Activated naive CD4-positive, alpha-beta T cell treated with anti-CD3 and anti-CD28 coated beads for 36 hours (primary cell): ENCODE data around the gene MPZL1. TPM values are rescaled to one million over a fixed set of nuclear protein-coding genes. Genes with fewer than 3 reads are reported as not detected.

Experiments used
- CTCF ChIA-PET: fragments of 350-600 bp; sonication (Branson Sonifier 250); formaldehyde crosslinking; loops from one replicate; lab custom pipeline; 2021; ENCODE audit warnings: antibody characterized with exemption; lab: Charles Lee
- DNase-seq: peaks from one replicate; pipeline ENCODE4 v3.0.0-alpha.2; 2020
- H3K27ac Mint-ChIP-seq: one replicate; pipeline ENCODE4 v1.8.0; 2021; ENCODE audit warnings: mild to moderate bottlenecking, mixed read lengths
- H3K27me3 Mint-ChIP-seq: one replicate; pipeline ENCODE4 v1.8.0; 2021; ENCODE audit warnings: low read depth, mixed read lengths
- H3K36me3 Mint-ChIP-seq: one replicate; pipeline ENCODE4 v1.8.0; 2021; ENCODE audit warnings: low read depth, mixed read lengths
- H3K4me1 Mint-ChIP-seq: one replicate; pipeline ENCODE4 v1.8.0; 2021; ENCODE audit warnings: low read depth, mixed read lengths
- H3K4me3 Mint-ChIP-seq: one replicate; pipeline ENCODE4 v1.8.0; 2021; ENCODE audit warnings: mild to moderate bottlenecking, moderate library complexity, mixed read lengths
- H3K9me3 Mint-ChIP-seq: one replicate; pipeline ENCODE4 v1.8.0; 2021; ENCODE audit warnings: mixed read lengths
- intact Hi-C: fragments of 100-400 bp; cut with micrococcal nuclease; formaldehyde crosslinking; loops from one replicate; pipeline ENCODE4 v1.15.1; 2023
- total RNA-seq, 2 experiments: library from RNA; stranded (reverse); gene quantifications; one replicate each; pipeline ENCODE4 v1.2.3, GENCODE V29; 2021

MPZL1 gene
- total RNA-seq, 2 experiments from 2014 or later = 24.2 to 28.1 TPM

GRCh38 chr1:167697667-167698141 lies 24.1 kb upstream of the MPZL1 start:
- Mint-ChIP-seq H3K36me3 (peaks cover 31% of the 10 kb centered on the region), H3K4me3 (no peak overlapping the region)

GRCh38 chr1:167698313-167698712 lies 23.5 kb upstream of the MPZL1 start:
- Mint-ChIP-seq H3K9me3 (no peaks in the 10 kb centered on the region), H3K36me3 (peaks cover 32% of the 10 kb centered on the region), H3K4me3 (no peak overlapping the region), H3K27me3 (no peaks in the 10 kb centered on the region), H3K27ac (no peak overlapping the region), H3K4me1 (no peaks in the 10 kb centered on the region)
- DNase-seq = no peak
- CTCF ChIA-PET = interaction anchor here (0.9 to 2.0 kb wide), 3 partner anchors 9 to 98 kb away, joined by 4 to 8 read pairs (median 6); no protein-coding TSS in a partner anchor
- intact Hi-C loops = no loop called here

More at GRCh38 chr1:167697667-167698141, 24.1 kb upstream of the MPZL1 start:
- no peaks in the 10 kb centered on the region for H3K9me3 Mint-ChIP-seq
- H3K27me3 Mint-ChIP-seq = no peaks in the 10 kb centered on the region
- H3K4me1 Mint-ChIP-seq = no peaks in the 10 kb centered on the region
- intact Hi-C loops = no loop called here
- H3K27ac Mint-ChIP-seq = no peak overlapping the region
- CTCF ChIA-PET = interaction anchor here (1.6 to 2.0 kb wide), 2 partner anchors 10 to 97 kb away, joined by 6 to 8 read pairs; no protein-coding TSS in a partner anchor
- no peak for DNase-seq

- DNase-seq = no peak
- no peak overlapping the region for H3K27ac Mint-ChIP-seq
- H3K27me3 Mint-ChIP-seq = no peaks in the 10 kb centered on the region
- no peaks in the 10 kb centered on the region for H3K9me3 Mint-ChIP-seq
- no peak overlapping the region for H3K4me3 Mint-ChIP-seq
- intact Hi-C loops = no loop called here
- CTCF ChIA-PET = interaction anchor here (0.7 kb wide), 1 partner anchor 168 kb away, joined by 3 read pairs; no protein-coding TSS in a partner anchor
- H3K36me3 Mint-ChIP-seq = peaks cover 25% of the 10 kb centered on the region
- H3K4me1 Mint-ChIP-seq = no peaks in the 10 kb centered on the region
Measured at GRCh38 chr1:167701510-167701909, 20.3 kb upstream of the MPZL1 start.

GRCh38 chr1:167703557-167703956 lies 18.2 kb upstream of the MPZL1 start:
- DNase-seq = no peak
- H3K36me3 Mint-ChIP-seq = peaks cover 13% of the 10 kb centered on the region
- H3K4me3 Mint-ChIP-seq = no peak overlapping the region
- no peaks in the 10 kb centered on the region for H3K27me3 Mint-ChIP-seq
- CTCF ChIA-PET = interaction anchor here (1.7 kb wide), 1 partner anchor 11 kb away, joined by 4 read pairs; no protein-coding TSS in a partner anchor
- H3K9me3 Mint-ChIP-seq = no peaks in the 10 kb centered on the region
- no peak overlapping the region for H3K27ac Mint-ChIP-seq
- intact Hi-C loops = no loop called here
- H3K4me1 Mint-ChIP-seq = peaks cover 16% of the 10 kb centered on the region

- intact Hi-C loops = no loop called here
Measured at GRCh38 chr1:167704715-167705114, 17.1 kb upstream of the MPZL1 start.

GRCh38 chr1:167705250-167705649 lies 16.5 kb upstream of the MPZL1 start:
- intact Hi-C loops = no loop called here
- no peak overlapping the region for H3K27ac Mint-ChIP-seq
- no peaks in the 10 kb centered on the region for H3K27me3 Mint-ChIP-seq
- DNase-seq = no peak
- H3K36me3 Mint-ChIP-seq = peaks cover 3% of the 10 kb centered on the region
- no peaks in the 10 kb centered on the region for H3K9me3 Mint-ChIP-seq
- CTCF ChIA-PET = interaction anchor here (1.3 to 3.2 kb wide), 2 partner anchors 11 to 17 kb away, joined by 4 to 17 read pairs; no protein-coding TSS in a partner anchor
- H3K4me3 Mint-ChIP-seq = no peak overlapping the region
- H3K4me1 Mint-ChIP-seq = peaks cover 24% of the 10 kb centered on the region

More at GRCh38 chr1:167704715-167705114, 17.1 kb upstream of the MPZL1 start:
- H3K27ac Mint-ChIP-seq = no peak overlapping the region
- peaks cover 24% of the 10 kb centered on the region for H3K4me1 Mint-ChIP-seq
- no peak overlapping the region for H3K4me3 Mint-ChIP-seq
- H3K9me3 Mint-ChIP-seq = no peaks in the 10 kb centered on the region
- CTCF ChIA-PET = interaction anchor here (1.3 to 3.2 kb wide), 3 partner anchors 10 to 17 kb away, joined by 4 to 17 read pairs (median 4); no protein-coding TSS in a partner anchor
- peaks cover 8% of the 10 kb centered on the region for H3K36me3 Mint-ChIP-seq
- DNase-seq = no peak
- H3K27me3 Mint-ChIP-seq = no peaks in the 10 kb centered on the region

- no peak overlapping the region for H3K27ac Mint-ChIP-seq
- CTCF ChIA-PET = interaction anchor here (1.2 to 3.2 kb wide), 2 partner anchors 8 to 18 kb away, joined by 4 to 17 read pairs; no protein-coding TSS in a partner anchor
- no peaks in the 10 kb centered on the region for H3K9me3 Mint-ChIP-seq
- H3K4me1 Mint-ChIP-seq = peaks cover 24% of the 10 kb centered on the region
- DNase-seq = no peak
- H3K27me3 Mint-ChIP-seq = no peaks in the 10 kb centered on the region
- intact Hi-C loops = no loop called here
- H3K4me3 Mint-ChIP-seq = no peak overlapping the region
- peaks cover 3% of the 10 kb centered on the region for H3K36me3 Mint-ChIP-seq
Measured at GRCh38 chr1:167706363-167706762, 15.4 kb upstream of the MPZL1 start.

GRCh38 chr1:167706931-167707877 lies 14.6 kb upstream of the MPZL1 start:
- CTCF ChIA-PET = interaction anchor here (0.7 to 3.2 kb wide), 8 partner anchors 9 to 636 kb away, joined by 3 to 17 read pairs (median 4); partner anchors contain the start of gene CREG1
- Mint-ChIP-seq H3K27ac (peak overlapping the region; percentile 47), H3K27me3 (no peaks in the 10 kb centered on the region), H3K4me3 (no peak overlapping the region), H3K9me3 (no peaks in the 10 kb centered on the region), H3K4me1 (peaks cover 24% of the 10 kb centered on the region), H3K36me3 (peaks cover 3% of the 10 kb centered on the region)
- no peak for DNase-seq
- intact Hi-C loops = no loop called here

- no peak overlapping the region for H3K4me3 Mint-ChIP-seq
Measured at GRCh38 chr1:167707942-167708341, 13.8 kb upstream of the MPZL1 start.

GRCh38 chr1:167708940-167709389 lies 12.8 kb upstream of the MPZL1 start:
- no peaks in the 10 kb centered on the region for H3K36me3 Mint-ChIP-seq
- intact Hi-C loops = no loop called here
- DNase-seq = no peak
- H3K4me1 Mint-ChIP-seq = peaks cover 33% of the 10 kb centered on the region
- no peak overlapping the region for H3K4me3 Mint-ChIP-seq
- H3K27me3 Mint-ChIP-seq = no peaks in the 10 kb centered on the region
- H3K27ac Mint-ChIP-seq = peak overlapping the region; percentile 52
- H3K9me3 Mint-ChIP-seq = no peaks in the 10 kb centered on the region
- CTCF ChIA-PET = interaction anchor here (0.6 to 1.3 kb wide), 3 partner anchors 86 to 168 kb away, joined by 3 read pairs; no protein-coding TSS in a partner anchor

More at GRCh38 chr1:167707942-167708341, 13.8 kb upstream of the MPZL1 start:
- no peaks in the 10 kb centered on the region for H3K27me3 Mint-ChIP-seq
- peaks cover 24% of the 10 kb centered on the region for H3K4me1 Mint-ChIP-seq
- H3K27ac Mint-ChIP-seq = peak overlapping the region; percentile 47
- H3K9me3 Mint-ChIP-seq = no peaks in the 10 kb centered on the region
- CTCF ChIA-PET = interaction anchor here (0.6 to 1.7 kb wide), 6 partner anchors 8 to 635 kb away, joined by 3 to 4 read pairs (median 3); partner anchors contain the start of gene CREG1
- DNase-seq = peak; percentile 52
- intact Hi-C loops = no loop called here
- H3K36me3 Mint-ChIP-seq = peaks cover under 1% of the 10 kb centered on the region

- H3K27me3 Mint-ChIP-seq = peaks cover 5% of the 10 kb centered on the region
- peaks cover 34% of the 10 kb centered on the region for H3K4me1 Mint-ChIP-seq
- peaks cover 3% of the 10 kb centered on the region for H3K36me3 Mint-ChIP-seq
- intact Hi-C loops = no loop called here
- no peak for DNase-seq
- no peak overlapping the region for H3K4me3 Mint-ChIP-seq
- H3K27ac Mint-ChIP-seq = no peak overlapping the region
- CTCF ChIA-PET = interaction anchor here (1.1 to 1.2 kb wide), 2 partner anchors 23 to 109 kb away, joined by 3 to 4 read pairs; no protein-coding TSS in a partner anchor
- no peaks in the 10 kb centered on the region for H3K9me3 Mint-ChIP-seq
Measured at GRCh38 chr1:167710836-167711235, 10.9 kb upstream of the MPZL1 start.

- H3K27me3 Mint-ChIP-seq = peaks cover 5% of the 10 kb centered on the region
- H3K27ac Mint-ChIP-seq = no peak overlapping the region
- no peaks in the 10 kb centered on the region for H3K9me3 Mint-ChIP-seq
- intact Hi-C loops = no loop called here
- peaks cover 3% of the 10 kb centered on the region for H3K36me3 Mint-ChIP-seq
- DNase-seq = no peak
- H3K4me3 Mint-ChIP-seq = no peak overlapping the region
- CTCF ChIA-PET = interaction anchor here (1.1 to 1.2 kb wide), 2 partner anchors 24 to 110 kb away, joined by 3 to 4 read pairs; no protein-coding TSS in a partner anchor
- H3K4me1 Mint-ChIP-seq = peaks cover 35% of the 10 kb centered on the region
Measured at GRCh38 chr1:167711797-167712196, 10.0 kb upstream of the MPZL1 start.
